ENCODE measurements around the gene MAP2.

MAP2 gene

GRCh38 chr2:209648714-209649113 lies 224.9 kb downstream of the MAP2 start:
- DNase-seq (ENCODE audit: low read depth in 2 of 2) = no peak

- DNase-seq (ENCODE audit: low read depth in 2 of 2) = no peak
These were observed 229.3 kb downstream of the MAP2 start for GRCh38 chr2:209653134-209653533.

- no peak for DNase-seq (ENCODE audit: low read depth in 2 of 2)
These were observed 237.5 kb downstream of the MAP2 start for GRCh38 chr2:209661286-209661894.

- no peak for DNase-seq (ENCODE audit: low read depth in 2 of 2)
These were observed 238.2 kb downstream of the MAP2 start for GRCh38 chr2:209662021-209662420.

- no peak for DNase-seq (ENCODE audit: low read depth in 2 of 2)
These were observed 239.3 kb downstream of the MAP2 start for GRCh38 chr2:209663139-209663538.

GRCh38 chr2:209663656-209664055 lies 239.8 kb downstream of the MAP2 start:
- no peak for DNase-seq (ENCODE audit: low read depth in 2 of 2)

GRCh38 chr2:209666296-209666695 lies 242.4 kb downstream of the MAP2 start:
- no peak for DNase-seq (ENCODE audit: low read depth in 2 of 2)

- DNase-seq (ENCODE audit: low read depth in 2 of 2) = no peak
These were observed 247.3 kb downstream of the MAP2 start for GRCh38 chr2:209671020-209671680.

- DNase-seq (ENCODE audit: low read depth in 2 of 2) = no peak
These were observed 250.0 kb downstream of the MAP2 start for GRCh38 chr2:209673811-209674210.

GRCh38 chr2:209680596-209680995 lies 256.7 kb downstream of the MAP2 start:
- DNase-seq (ENCODE audit: low read depth in 2 of 2) = no peak

GRCh38 chr2:209681201-209681735 lies 257.4 kb downstream of the MAP2 start:
- no peak for DNase-seq (ENCODE audit: low read depth in 2 of 2)

- no peak for DNase-seq (ENCODE audit: low read depth in 2 of 2)
These were observed 258.8 kb downstream of the MAP2 start for GRCh38 chr2:209682646-209683045.

- no peak for DNase-seq (ENCODE audit: low read depth in 2 of 2)
These were observed 261.5 kb downstream of the MAP2 start for GRCh38 chr2:209685340-209685739.

GRCh38 chr2:209685963-209686362 lies 262.1 kb downstream of the MAP2 start:
- no peak for DNase-seq (ENCODE audit: low read depth in 2 of 2)

GRCh38 chr2:209686448-209686847 lies 262.6 kb downstream of the MAP2 start:
- no peak for DNase-seq (ENCODE audit: low read depth in 2 of 2)

- DNase-seq (ENCODE audit: low read depth in 2 of 2) = no peak
These were observed 263.6 kb downstream of the MAP2 start for GRCh38 chr2:209687323-209687969.

GRCh38 chr2:209688385-209688784 lies 264.5 kb downstream of the MAP2 start:
- no peak for DNase-seq (ENCODE audit: low read depth in 2 of 2)

- no peak for DNase-seq (ENCODE audit: low read depth in 2 of 2)
These were observed 266.3 kb downstream of the MAP2 start for GRCh38 chr2:209690029-209690754.

GRCh38 chr2:209694748-209695147 lies 270.9 kb downstream of the MAP2 start:
- DNase-seq (ENCODE audit: low read depth in 2 of 2) = no peak

GRCh38 chr2:209696836-209697711 lies 273.2 kb downstream of the MAP2 start:
- DNase-seq (ENCODE audit: low read depth in 2 of 2) = no peak

- DNase-seq (ENCODE audit: low read depth in 2 of 2) = no peak
These were observed 278.9 kb downstream of the MAP2 start for GRCh38 chr2:209702775-209703174.
